ENCODE results near the gene SLC25A21.

The SLC25A21 gene

GRCh38 chr14:36683083-36683724, 489.2 kb downstream of the SLC25A21 start:
- DNase-seq: peak; percentile 70 to 74

- DNase-seq: no peak
Measured at GRCh38 chr14:36682338-36682737, 490.1 kb downstream of the SLC25A21 start.

GRCh38 chr14:36676236-36676635, 496.2 kb downstream of the SLC25A21 start:
- no peak for DNase-seq

- no peak for DNase-seq
Measured at GRCh38 chr14:36675581-36675980, 496.8 kb downstream of the SLC25A21 start.

- no peak for DNase-seq
Measured at GRCh38 chr14:36674659-36675058, 497.7 kb downstream of the SLC25A21 start.

- no peak for DNase-seq
Measured at GRCh38 chr14:36672095-36672494, 500.3 kb downstream of the SLC25A21 start.

GRCh38 chr14:36671149-36671548, 501.3 kb downstream of the SLC25A21 start:
- DNase-seq: peak; percentile 34 to 48

GRCh38 chr14:36667679-36668078, 504.7 kb downstream of the SLC25A21 start:
- no peak for DNase-seq

- no peak for DNase-seq
Measured at GRCh38 chr14:36666416-36667206, 505.8 kb downstream of the SLC25A21 start.

- no peak for DNase-seq
Measured at GRCh38 chr14:36665887-36666415, 506.5 kb downstream of the SLC25A21 start.

- no peak for DNase-seq
Measured at GRCh38 chr14:36664322-36665193, 507.8 kb downstream of the SLC25A21 start.

GRCh38 chr14:36663404-36664321, 508.7 kb downstream of the SLC25A21 start:
- DNase-seq: peak in 1 of 2 experiments; percentile 57

- peak in 1 of 2 experiments; percentile 82 for DNase-seq
Measured at GRCh38 chr14:36662543-36663403, 509.6 kb downstream of the SLC25A21 start.

GRCh38 chr14:36662258-36662542, 510.2 kb downstream of the SLC25A21 start:
- DNase-seq: no peak

GRCh38 chr14:36661506-36662257, 510.7 kb downstream of the SLC25A21 start, which contains the start of gene PAX9:
Gene PAX9, plus strand, starts transcription at chr14:36661860. Its CDS starts 230 bp downstream, at chr14:36662090.
- DNase-seq: peak; percentile 89 to 97

- DNase-seq: peak in 1 of 2 experiments; percentile 62
Measured at GRCh38 chr14:36660736-36661505, 511.5 kb downstream of the SLC25A21 start.

GRCh38 chr14:36659822-36660735, 512.3 kb downstream of the SLC25A21 start:
- peak in 1 of 2 experiments; percentile 21 for DNase-seq

All from NCI-H526 (cell line).